ENCODE data around the gene SPDYA. TPM values are rescaled to one million over a fixed set of nuclear protein-coding genes. Genes with fewer than 3 reads are reported as not detected.

Gene SPDYA
- total and polyA plus RNA-seq, 2 of the 4 experiments (the other 2 are of a cell fraction) = not detected

- H4K5ac ChIP-seq (ENCODE audit: low read depth, low read length) = peak within 1 kb of the TSS; percentile 48
- no peak within 1 kb of the TSS for H2BK20ac ChIP-seq (ENCODE audit: low read depth, low read length)
- in situ Hi-C loops (cut with MboI; ENCODE audit: low sequenced_read_pairs) = no loop called here
- H3K79me1 ChIP-seq (ENCODE audit: low read depth in 1 of 2, low read length in 2 of 2) = peaks cover 18 to 36% of the 10 kb centered on the region in 2 experiments
- peak within 1 kb of the TSS; percentile 29 for H2BK5ac ChIP-seq (ENCODE audit: low read depth, low read length, poor library complexity, severe bottlenecking)
- no peaks in the 10 kb centered on the region for H3K27me3 ChIP-seq (ENCODE audit: control insufficient read depth, insufficient read depth, low read length)
- WGBS, 2 experiments (ENCODE audit: extremely low coverage in 2 of 2, insufficient read length in 1 of 2) = 0% methylated on average over 32 of the region's 57 CpGs; no CpG with 5 or more reads in 1 of the 2 experiments
- H3K18ac ChIP-seq (ENCODE audit: low read depth, low read length) = no peak within 1 kb of the TSS
- BruUV-seq (replicated peaks) = no TSS peak
- H2BK120ac ChIP-seq (ENCODE audit: low read depth, low read length) = peak within 1 kb of the TSS; percentile 58; the same call in 1 of the 2 replicates
- H2AK9ac ChIP-seq (replicated peaks; ENCODE audit: low read depth, low read length, poor library complexity) = peak within 1 kb of the TSS; percentile 80
- H4K91ac ChIP-seq (ENCODE audit: insufficient read depth, low read depth, low read length) = peak within 1 kb of the TSS; percentile 54
- peak within 1 kb of the TSS; percentile 60 for H3K9ac ChIP-seq (ENCODE audit: low read depth, low read length)
- intact Hi-C loops (cut with micrococcal nuclease) = no loop called here
- H4K8ac ChIP-seq (ENCODE audit: low read depth in 2 of 2, low read length in 2 of 2) = peak within 1 kb of the TSS; percentile 77 to 96
- ATAC-seq (ENCODE audit: low read depth) (peak; percentile 100), DNase-seq (peak; percentile 93)
- H3K4ac ChIP-seq (ENCODE audit: low read depth, low read length) = peak within 1 kb of the TSS; percentile 87
- peak within 1 kb of the TSS; percentile 77 for H3K14ac ChIP-seq (replicated peaks; ENCODE audit: low read depth, low read length)
- dilution Hi-C loops (cut with HindIII; ENCODE audit: low sequenced_read_pairs, unreplicated experiment) = no loop called here
- peak within 1 kb of the TSS; percentile 96 for H3K4me2 ChIP-seq (ENCODE audit: low read depth, low read length)
- peak within 1 kb of the TSS; percentile 64 for H3K56ac ChIP-seq (ENCODE audit: extremely low read depth, insufficient read depth, low read length)
- POLR2A ChIA-PET (ENCODE audit: unreplicated experiment) = no interaction called here
- peak within 1 kb of the TSS; percentile 76 for H3K23ac ChIP-seq (ENCODE audit: low read depth, low read length)
- no peaks in the 10 kb centered on the region for H3K36me3 ChIP-seq (ENCODE audit: control insufficient read depth, insufficient read depth, low read length)
- H3K4me1 ChIP-seq (ENCODE audit: control insufficient read depth, insufficient read depth, low read length) = no peaks in the 10 kb centered on the region
- H3K9me3 ChIP-seq (ENCODE audit: control insufficient read depth, insufficient read depth, low read length) = no peaks in the 10 kb centered on the region
- peak within 1 kb of the TSS; percentile 94 for H2AFZ ChIP-seq (replicated peaks; ENCODE audit: low read length, poor library complexity)
- peak within 1 kb of the TSS; percentile 39 for H2AK5ac ChIP-seq (ENCODE audit: low read depth, low read length)
- no peaks in the 10 kb centered on the region; the same call in 1 of the 2 replicates for H3K9me1 ChIP-seq (ENCODE audit: insufficient read depth, low read length)
- CTCF ChIA-PET = interaction anchor here (0.6 kb wide), 1 partner anchor 304 kb away, joined by 3 read pairs; no protein-coding TSS in a partner anchor
- H3K27ac ChIP-seq (ENCODE audit: insufficient read depth, low read length) = peak within 1 kb of the TSS; percentile 59
- no peak within 1 kb of the TSS for H2BK15ac ChIP-seq (ENCODE audit: low read depth, low read length)
- peak within 1 kb of the TSS; percentile 87 for H3K4me3 ChIP-seq (ENCODE audit: insufficient read depth, low read depth, low read length)
- H4K20me1 ChIP-seq (ENCODE audit: insufficient read depth, low read length) = no peaks in the 10 kb centered on the region; the same call in 1 of the 2 replicates
- no peak for TF ChIP-seq RFX5 (IDR thresholded peaks at IDR 0.05; ENCODE audit: low read depth, low read length)
- TF ChIP-seq USF2 (IDR thresholded peaks at IDR 0.05; ENCODE audit: low read depth, low read length) = peak; percentile 32
- no peak for TF ChIP-seq RAD21 (IDR thresholded peaks at IDR 0.05; ENCODE audit: low read length)
- no peak for TF ChIP-seq CTCF (conservative IDR thresholded peaks at IDR 0.05; ENCODE audit: low read depth, low read length)
- 0 out of 2 replicates have a peak, but pooled peaks have one; percentile 67 for TF ChIP-seq POLR2A (IDR thresholded peaks at IDR 0.05; ENCODE audit: low read depth, low read length)
- no peak for TF ChIP-seq SMC3 (IDR thresholded peaks at IDR 0.05; ENCODE audit: low read depth, low read length)
- no peak for TF ChIP-seq MAFK (IDR thresholded peaks at IDR 0.05; ENCODE audit: low read depth, low read length)
- 0 out of 2 replicates have a peak, but pooled peaks have one; percentile 11 for TF ChIP-seq BHLHE40 (IDR thresholded peaks at IDR 0.05; ENCODE audit: low read depth, low read length)
- TF ChIP-seq CEBPB (IDR thresholded peaks at IDR 0.05; ENCODE audit: low read depth, low read length) = peak; percentile 64
- TF ChIP-seq CHD1 (IDR thresholded peaks at IDR 0.05; ENCODE audit: low read depth, low read length) = no peak
- TF ChIP-seq RCOR1 (IDR thresholded peaks at IDR 0.05; ENCODE audit: insufficient replicate concordance, low read length) = no peak
- TF ChIP-seq ELK1 (IDR thresholded peaks at IDR 0.05; ENCODE audit: borderline replicate concordance, low read depth, low read length) = no peak
- no peak for TF ChIP-seq NFE2L2 (IDR thresholded peaks at IDR 0.05; ENCODE audit: low read depth, low read length)
- peak; percentile 16; the same call in 1 of the 2 replicates for TF ChIP-seq FOS (IDR thresholded peaks at IDR 0.05; ENCODE audit: low read depth, low read length)
Observed at GRCh38 chr2:28870146-28870891, 59.7 kb downstream of the SPDYA start, which contains the start of gene TRMT61B. TSS of gene TRMT61B (minus strand) at chr2:28870309. CDS start at chr2:28870277, 32 bp downstream.
